ENCODE data around the gene SUSD1. TPM values are rescaled to one million over a fixed set of nuclear protein-coding genes. Genes with fewer than 3 reads are reported as not detected.

Gene SUSD1
- total RNA-seq, 3 donors from 2014 or later = 18.8 to 43.8 (median 19.5) TPM

DNA sequence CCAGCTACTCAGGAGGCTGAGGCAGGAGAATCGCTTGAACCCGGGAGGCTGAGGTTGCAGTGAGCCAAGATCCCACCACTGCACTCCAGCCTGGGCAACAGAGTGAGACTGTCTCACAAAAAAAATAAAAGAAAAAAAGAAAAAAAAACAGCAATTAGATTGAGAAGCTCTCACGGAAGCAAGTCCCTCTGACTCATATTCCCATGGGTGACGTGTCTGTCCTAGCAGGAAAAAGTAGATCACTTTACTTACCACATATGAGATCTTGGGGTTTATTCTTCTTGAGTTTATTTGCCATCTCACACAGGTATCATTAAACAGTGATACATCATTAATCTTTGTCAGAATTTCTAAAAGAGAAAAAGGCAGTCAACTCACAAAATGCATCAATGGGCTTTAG, 62.6 kb downstream of the SUSD1 start:
- intact Hi-C loops (cut with DNase I, micrococcal nuclease) = no loop called here
- H3K4me1 ChIP-seq (ENCODE audit: low read depth) = peaks cover 4% of the 10 kb centered on the region
- DNase-seq (no peak), ATAC-seq (peak; percentile 49)
- H3K9me3 ChIP-seq = no peaks in the 10 kb centered on the region
- no peak overlapping the region for H3K4me3 ChIP-seq
- no peaks in the 10 kb centered on the region for H3K36me3 ChIP-seq (ENCODE audit: low read depth)
- TF ChIP-seq, protein P1, sequence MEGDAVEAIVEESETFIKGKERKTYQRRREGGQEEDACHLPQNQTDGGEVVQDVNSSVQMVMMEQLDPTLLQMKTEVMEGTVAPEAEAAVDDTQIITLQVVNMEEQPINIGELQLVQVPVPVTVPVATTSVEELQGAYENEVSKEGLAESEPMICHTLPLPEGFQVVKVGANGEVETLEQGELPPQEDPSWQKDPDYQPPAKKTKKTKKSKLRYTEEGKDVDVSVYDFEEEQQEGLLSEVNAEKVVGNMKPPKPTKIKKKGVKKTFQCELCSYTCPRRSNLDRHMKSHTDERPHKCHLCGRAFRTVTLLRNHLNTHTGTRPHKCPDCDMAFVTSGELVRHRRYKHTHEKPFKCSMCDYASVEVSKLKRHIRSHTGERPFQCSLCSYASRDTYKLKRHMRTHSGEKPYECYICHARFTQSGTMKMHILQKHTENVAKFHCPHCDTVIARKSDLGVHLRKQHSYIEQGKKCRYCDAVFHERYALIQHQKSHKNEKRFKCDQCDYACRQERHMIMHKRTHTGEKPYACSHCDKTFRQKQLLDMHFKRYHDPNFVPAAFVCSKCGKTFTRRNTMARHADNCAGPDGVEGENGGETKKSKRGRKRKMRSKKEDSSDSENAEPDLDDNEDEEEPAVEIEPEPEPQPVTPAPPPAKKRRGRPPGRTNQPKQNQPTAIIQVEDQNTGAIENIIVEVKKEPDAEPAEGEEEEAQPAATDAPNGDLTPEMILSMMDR (IDR thresholded peaks at IDR 0.05) = no peak

DNA sequence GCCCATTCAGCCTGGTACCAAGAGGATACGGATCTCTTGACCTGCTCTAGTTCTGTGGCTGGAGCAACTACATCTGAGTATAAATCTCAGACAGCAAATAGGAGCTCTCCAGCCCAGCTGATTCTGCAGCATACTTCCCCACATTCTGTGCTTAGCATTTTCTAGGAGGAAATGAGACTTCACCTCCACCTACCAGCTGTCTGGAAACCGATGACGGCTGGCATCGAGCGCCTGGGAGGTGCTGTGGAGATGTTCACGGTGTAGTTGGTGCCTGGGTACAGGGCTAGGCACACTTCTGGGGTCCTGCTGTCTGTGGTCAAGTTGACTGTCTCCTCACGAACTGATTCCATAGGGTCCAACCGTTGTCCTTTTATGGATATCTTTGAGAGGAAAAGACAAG, 63.6 kb downstream of the SUSD1 start:
- DNase-seq (no peak), ATAC-seq (no peak)
- Histone ChIP-seq H3K36me3 (ENCODE audit: low read depth) (no peaks in the 10 kb centered on the region), H3K4me3 (no peak overlapping the region), H3K9me3 (no peaks in the 10 kb centered on the region), H3K4me1 (ENCODE audit: low read depth) (peaks cover 4% of the 10 kb centered on the region)
- TF ChIP-seq, protein P1 (IDR thresholded peaks at IDR 0.05) = no peak
- intact Hi-C loops (cut with DNase I, micrococcal nuclease) = no loop called here

DNA sequence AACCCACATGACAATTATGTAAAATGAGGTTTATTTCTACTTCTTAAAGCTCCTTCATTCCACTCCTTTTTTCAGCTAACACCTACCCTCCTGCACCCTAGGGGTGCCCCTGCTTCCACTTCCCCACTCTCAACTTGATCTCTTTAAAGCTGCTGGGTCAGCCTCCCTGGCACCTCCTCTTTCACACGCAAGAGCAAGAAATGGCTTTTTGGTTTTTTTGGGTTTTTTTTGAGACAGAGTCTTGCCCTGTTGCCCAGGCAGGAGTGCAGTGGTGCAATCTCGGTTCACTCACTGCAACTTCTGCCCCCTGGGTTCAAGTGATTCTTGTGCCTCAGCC, 64.4 kb downstream of the SUSD1 start:
- TF ChIP-seq, protein P1 (IDR thresholded peaks at IDR 0.05) = no peak
- DNase-seq = no peak
- Histone ChIP-seq H3K36me3 (ENCODE audit: low read depth) (no peaks in the 10 kb centered on the region), H3K4me1 (ENCODE audit: low read depth) (peaks cover 4% of the 10 kb centered on the region), H3K9me3 (no peaks in the 10 kb centered on the region), H3K4me3 (no peak overlapping the region)
- intact Hi-C loops (cut with DNase I, micrococcal nuclease) = no loop called here
- no peak for ATAC-seq

DNA sequence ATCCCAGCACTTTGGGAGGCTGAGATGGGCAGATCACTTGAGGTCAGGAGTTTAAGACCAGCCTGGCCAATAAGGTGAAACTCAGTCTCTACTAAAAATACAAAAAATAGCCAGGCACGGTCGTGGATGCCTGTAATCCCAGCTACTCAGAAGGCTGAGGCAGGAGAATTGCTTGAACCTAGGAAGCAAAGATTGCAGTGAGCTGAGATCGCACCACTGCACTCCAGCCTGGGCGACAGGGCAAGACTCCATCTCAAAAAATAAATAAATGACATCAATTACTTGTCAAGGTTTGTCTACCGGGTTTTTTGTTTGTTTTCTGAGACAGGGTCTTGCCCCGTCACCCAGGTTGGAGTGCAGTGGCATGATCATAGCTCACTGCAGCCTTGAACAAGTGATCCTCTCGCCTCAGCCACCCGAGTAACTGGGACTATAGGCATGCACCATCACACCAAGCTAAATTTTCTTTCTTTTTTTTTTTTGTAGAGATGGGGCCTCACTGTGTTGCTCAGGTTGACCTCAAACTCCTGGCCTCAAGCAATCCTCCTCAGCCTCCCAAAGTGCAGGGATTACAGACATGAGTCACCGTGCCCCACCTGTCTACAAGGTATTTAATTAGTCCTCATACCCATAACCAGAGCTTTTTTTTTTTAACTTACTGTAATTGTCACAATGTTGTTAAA, 64.9 kb downstream of the SUSD1 start:
- intact Hi-C loops (cut with DNase I, micrococcal nuclease) = no loop called here
- TF ChIP-seq, protein P1 (IDR thresholded peaks at IDR 0.05) = no peak
- ATAC-seq (peak; percentile 57), DNase-seq (no peak)
- peaks cover 4% of the 10 kb centered on the region for H3K4me1 ChIP-seq (ENCODE audit: low read depth)
- no peaks in the 10 kb centered on the region for H3K36me3 ChIP-seq (ENCODE audit: low read depth)
- H3K9me3 ChIP-seq = no peaks in the 10 kb centered on the region
- H3K4me3 ChIP-seq = no peak overlapping the region

DNA sequence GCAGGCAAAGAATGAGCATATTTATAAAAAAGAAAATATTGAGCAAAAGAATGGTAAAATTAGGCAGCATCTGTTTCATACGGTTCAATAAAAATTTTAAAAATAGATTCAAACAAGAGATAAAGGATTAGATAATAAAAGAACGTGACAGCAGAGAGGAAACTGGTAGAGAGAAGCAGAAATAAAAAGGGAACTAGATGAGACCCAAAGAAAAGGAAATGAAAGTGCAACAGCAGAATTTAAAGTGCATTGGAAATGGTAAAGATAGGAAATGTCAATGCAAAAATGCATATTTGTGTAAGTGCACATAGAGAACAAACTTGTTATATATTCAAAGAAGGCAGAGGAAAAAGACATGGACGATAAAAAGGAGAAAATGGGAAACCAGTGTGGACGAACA, 70.2 kb downstream of the SUSD1 start:
- TF ChIP-seq, protein P1 (IDR thresholded peaks at IDR 0.05) = no peak
- H3K4me3 ChIP-seq = no peak overlapping the region
- peaks cover 3% of the 10 kb centered on the region for H3K4me1 ChIP-seq (ENCODE audit: low read depth)
- DNase-seq = no peak
- H3K36me3 ChIP-seq (ENCODE audit: low read depth) = no peaks in the 10 kb centered on the region
- ATAC-seq = no peak
- H3K9me3 ChIP-seq = no peaks in the 10 kb centered on the region
- intact Hi-C loops (cut with DNase I, micrococcal nuclease) = no loop called here

DNA sequence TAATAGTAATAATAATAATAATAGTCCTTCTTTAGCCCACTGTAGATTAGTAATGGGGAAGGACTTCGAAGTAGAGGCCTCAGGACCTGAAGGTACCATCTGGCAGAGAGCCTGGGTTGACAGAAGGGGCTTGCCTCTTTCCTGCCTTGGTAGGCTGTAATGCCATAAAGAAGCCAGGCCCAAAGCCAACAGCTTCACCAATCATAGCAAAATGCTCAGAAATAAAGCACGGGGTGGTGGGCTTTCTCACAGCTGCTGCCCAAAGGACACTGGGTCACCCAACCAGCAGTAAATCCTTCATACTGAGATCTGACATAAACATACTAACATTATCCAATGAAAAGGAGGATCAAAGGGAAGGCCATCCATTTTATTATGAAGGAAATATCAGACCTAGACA, 70.7 kb downstream of the SUSD1 start:
- ATAC-seq (no peak), DNase-seq (no peak)
- Histone ChIP-seq H3K4me3 (no peak overlapping the region), H3K36me3 (ENCODE audit: low read depth) (no peaks in the 10 kb centered on the region), H3K4me1 (ENCODE audit: low read depth) (peaks cover 3% of the 10 kb centered on the region), H3K9me3 (no peaks in the 10 kb centered on the region)
- intact Hi-C loops (cut with DNase I, micrococcal nuclease) = no loop called here
- TF ChIP-seq, protein P1 (IDR thresholded peaks at IDR 0.05) = no peak

Measured in mucosa of descending colon (tissue), 3 donors.